ENCODE data around the gene MRPL12.

GRCh38 chr17:81672954-81673353 is 30.2 kb upstream of the MRPL12 start:
- no peak for TF ChIP-seq SUZ12 (IDR thresholded peaks at IDR 0.05; ENCODE audit: extremely low read depth, insufficient read depth, insufficient read length)
- no peak for TF ChIP-seq YY1 (IDR thresholded peaks at IDR 0.05; ENCODE audit: insufficient read depth, insufficient read length)
- TF ChIP-seq ZNF274 (IDR thresholded peaks at IDR 0.05; ENCODE audit: low read depth, low read length) = no peak
